HG02763 (cell line): ENCODE results near the gene WNT5B.
"Not testable (repeated sequence)": the region's sequence is repeated elsewhere in the genome, so short reads cannot be mapped to it uniquely, and the experiment has no call there.

ENCODE experiments used
- ATAC-seq: cut with Tn5 transposase; IDR thresholded peaks from one replicate; pipeline ENCODE4 v1.9.1; 2021; ENCODE audit warnings: mild to moderate bottlenecking, moderate library complexity; ENCODE audit not compliant: unreplicated experiment

Gene WNT5B

DNA sequence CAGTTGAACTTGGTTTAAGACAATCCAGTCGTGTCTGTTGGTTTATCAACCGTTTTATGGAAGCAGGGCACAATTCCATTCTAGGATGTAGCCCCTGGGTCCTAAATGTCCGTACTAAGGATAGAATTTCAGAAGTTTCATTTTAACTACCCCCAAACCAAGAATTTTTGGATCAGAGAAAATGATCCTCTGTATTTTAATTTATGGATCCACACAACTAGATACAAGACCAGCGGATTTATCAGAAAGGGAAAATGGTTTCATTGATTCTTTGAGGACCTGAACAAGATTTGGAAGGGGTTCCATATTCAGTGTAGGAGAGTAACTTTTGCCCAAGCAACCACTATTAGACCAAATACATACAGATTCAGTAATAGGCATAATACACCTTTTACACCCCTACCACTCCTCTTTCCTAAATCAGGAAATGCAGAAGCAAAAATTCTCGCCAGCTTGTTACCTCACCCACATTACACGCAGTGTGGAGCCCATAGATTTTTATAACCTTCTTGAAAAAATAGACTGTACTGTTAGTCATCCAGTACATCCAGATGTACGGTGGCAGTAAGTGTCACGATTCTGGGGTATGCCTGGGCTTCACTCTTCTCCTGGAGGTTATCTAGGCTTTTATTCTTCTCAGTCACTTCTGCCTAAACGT lies 33.2 kb upstream of the WNT5B start:
- no peak for ATAC-seq

DNA sequence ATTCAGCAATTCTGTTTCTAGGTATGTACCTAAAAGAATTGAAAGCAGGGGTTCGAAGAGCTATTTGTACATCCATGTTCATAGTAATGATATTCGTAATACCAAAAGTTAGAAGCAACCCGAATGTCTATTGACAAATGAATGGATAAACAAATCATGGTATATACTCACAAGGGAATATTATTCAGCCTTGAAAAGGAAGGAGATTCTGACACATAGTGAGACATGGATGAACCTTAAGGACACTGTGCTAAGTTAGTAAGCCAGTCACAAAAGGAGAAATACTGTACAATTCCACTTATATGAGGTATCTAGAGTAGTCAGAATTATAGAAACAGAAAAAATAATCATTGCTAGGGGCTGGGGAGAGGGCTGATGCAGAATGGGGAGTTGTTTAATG lies 30.3 kb upstream of the WNT5B start:
- no peak for ATAC-seq

- not testable (repeated sequence) for ATAC-seq
These were observed 26.3 kb upstream of the WNT5B start for GRCh38 chr12:1602706-1603105.

- ATAC-seq: no peak
These were observed 25.6 kb upstream of the WNT5B start for GRCh38 chr12:1603269-1603993.

DNA sequence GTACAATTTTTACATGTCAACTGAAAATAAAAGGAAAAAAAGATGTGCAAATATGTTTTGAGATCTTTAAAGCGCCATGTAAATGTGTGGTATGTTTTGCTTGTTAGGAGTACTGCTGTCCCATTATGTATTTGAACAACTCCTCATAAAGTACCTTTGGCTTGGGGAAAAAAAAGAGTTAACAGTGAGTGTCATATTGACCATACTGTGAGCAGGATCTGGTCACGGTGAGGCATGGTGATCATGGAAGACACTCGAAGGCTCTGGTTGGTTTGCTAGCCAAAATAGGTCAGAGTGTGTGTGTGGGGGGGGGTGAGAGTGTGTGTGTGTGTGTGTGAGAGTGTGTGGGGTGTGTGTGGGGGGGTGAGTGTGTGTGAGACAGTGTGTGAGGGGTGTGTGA lies 24.6 kb upstream of the WNT5B start:
- ATAC-seq: no peak

DNA sequence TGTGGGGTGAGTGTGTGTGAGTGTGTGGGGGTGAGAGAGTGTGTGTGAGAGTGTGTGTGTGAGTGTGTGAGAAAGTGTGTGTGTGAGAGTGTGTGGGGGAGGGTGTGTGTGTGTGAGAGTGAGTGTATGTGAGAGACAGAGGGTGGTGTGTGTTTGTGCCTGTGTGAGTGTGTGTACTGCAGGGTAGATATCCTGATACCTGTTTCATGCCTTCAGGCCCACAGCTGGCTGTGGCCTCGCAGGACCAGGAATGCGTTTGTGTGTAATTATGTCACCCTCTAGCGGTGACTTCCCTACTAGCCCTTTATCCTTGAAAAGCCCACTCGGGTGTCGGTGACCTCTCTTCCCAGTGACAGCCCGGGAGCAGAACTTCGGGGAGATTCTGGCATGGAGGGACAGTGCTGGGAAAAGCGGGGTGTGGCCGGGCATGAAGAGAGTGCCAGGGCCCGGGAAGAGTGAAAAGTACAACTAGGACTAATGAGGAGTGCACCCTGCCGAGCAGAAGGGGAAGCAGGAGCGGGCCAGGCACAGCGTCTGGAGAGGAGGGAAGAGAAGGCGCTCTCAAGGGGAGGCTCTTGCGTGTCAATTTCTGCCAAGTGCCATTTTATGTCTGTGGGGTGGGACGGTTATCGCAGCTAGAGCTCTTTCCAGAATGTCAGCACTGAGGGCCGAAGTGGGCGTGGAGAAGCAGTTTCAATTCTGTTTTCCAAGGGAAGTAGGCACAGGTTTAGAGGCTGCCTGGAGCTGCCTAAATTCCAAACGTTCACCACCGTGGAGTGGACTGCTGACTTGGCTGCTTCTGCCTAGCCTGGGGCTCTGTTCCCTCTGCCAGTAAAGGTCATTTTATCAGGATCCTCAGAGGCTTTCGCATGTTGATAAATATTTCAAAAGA lies 23.7 kb upstream of the WNT5B start:
- ATAC-seq: peak; percentile 44

DNA sequence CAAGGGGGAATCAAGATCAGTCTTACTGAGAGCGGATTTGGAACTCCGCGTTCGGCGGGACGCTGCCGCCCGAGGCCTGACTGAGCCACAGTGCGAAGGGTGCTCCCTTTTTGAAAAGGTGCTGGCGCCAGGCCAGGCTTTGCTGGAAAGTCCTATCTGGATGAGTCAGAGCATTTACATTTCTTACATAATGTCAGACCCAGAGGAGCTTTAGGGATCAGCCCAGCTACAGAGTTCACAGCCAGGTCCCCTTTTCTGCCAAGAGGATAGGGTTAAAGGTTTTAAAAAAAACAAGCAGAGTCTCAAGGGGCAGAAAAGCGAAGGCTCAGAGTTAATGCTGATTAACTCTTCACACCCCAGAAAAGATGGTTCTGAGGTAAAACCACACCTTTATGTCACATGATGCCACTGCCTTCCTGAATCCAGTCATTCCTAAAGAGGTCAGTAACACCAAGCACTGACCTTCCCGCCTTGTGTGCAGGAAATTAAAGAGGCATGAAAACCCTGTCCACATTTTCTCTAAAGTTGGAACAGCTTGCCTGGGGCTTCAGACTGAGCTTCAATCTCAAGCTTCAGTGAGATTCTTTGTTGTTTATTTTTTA lies 22.9 kb upstream of the WNT5B start:
- peak; percentile 62 for ATAC-seq

- ATAC-seq: no peak
These were observed 20.9 kb upstream of the WNT5B start for GRCh38 chr12:1607940-1608712.

DNA sequence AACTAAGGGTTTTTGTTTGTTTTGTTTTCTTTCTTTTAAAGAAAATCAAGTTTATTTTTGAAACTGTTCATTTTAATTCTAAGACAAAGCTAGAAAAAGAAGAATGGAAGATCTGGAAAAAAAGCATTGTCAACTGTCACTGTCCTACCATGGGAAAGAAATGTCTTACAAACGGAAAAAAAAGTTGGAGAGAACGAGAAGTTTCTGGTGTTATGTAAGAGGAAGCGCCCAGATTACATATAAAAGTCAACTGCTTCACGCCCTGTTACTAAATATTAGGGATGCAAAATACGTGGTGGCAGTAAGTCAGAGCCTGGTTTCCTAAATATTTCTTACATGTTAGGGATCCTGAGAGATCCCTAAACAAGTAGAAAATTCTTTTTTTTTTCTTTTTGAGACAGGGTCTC lies 20.3 kb upstream of the WNT5B start:
- ATAC-seq: no peak

DNA sequence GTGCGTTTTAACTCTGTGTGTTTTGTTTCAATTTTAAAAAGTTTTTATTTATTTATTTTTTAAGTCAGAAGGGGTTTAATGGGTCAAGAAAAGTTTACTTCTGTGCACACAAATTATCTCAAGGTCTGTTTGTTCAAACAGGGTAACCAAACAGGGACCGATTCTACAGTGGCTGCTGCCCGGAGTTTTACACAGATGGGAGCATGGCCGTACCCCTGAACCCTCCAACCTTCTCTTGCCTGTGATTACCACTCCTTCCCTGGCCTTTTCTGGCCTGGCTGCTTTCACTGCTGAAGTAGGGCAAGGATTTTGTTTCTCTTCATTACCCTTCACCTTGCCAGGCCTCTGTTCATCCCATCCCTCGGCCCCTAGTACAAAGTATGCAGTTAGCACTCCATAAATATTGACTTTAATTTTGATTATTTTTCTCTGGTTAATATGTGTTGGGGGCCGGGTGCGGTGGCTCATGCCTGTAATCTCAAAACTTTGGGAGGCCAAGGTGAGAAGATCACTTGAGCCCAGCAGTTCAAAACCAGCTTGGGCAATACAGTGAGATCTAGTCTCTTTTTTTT lies 18.9 kb upstream of the WNT5B start:
- no peak for ATAC-seq

DNA sequence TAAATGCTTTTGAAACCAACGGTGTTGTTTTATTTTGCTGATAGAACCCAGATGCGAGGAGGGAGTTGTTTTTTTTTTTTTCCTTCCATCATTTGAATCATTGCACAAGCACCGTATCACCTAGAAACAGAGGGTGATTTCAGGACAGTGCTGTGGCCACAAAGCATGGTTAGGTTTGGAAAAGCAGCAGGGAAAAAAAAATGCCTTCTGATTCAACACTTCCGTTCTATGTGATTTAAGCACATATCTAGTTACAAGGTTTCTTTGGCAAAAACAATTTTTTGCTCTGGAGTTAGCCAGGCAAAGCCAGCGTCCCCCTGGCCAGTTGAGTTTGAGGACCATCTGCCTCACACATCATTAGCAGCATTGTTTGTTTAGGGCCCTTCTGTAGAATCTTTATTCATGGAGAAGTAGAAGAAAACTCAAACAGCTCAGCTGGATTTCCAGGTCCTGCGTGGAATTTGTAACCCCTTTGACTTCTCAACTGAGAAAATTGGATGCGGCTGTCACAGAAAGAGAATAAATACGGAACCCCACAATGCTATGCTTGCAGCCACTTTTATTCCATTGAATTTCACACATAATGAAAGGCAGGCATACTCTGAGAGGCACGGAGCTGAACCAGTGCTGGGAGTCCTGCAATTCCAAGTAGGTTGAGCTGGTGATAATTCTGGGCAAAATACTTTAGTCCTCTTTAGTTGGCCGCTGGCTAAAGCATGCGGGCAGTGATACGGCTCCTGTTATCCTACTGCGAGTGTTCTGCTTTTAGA lies 17.0 kb upstream of the WNT5B start:
- no peak for ATAC-seq

GRCh38 chr12:1613860-1614259 lies 15.2 kb upstream of the WNT5B start:
- no peak for ATAC-seq

DNA sequence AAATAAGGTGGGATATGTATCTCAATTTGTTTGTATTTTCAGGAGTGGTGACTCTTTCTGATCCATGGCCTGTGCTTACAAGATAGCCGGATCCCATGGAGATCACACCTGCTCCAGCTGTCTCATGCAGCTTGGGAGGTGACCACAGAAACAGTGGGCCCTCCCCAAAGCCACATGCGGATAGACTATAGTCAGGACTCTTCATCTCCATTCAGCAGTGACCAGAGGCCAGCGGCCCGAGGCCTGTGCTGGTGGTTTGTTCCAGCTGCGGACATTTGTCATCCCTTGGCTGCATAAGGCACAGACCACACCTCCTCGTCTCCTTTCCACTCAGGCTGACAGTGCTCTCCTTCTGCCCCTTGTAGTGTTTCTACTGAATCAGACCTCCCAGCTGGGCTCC lies 14.7 kb upstream of the WNT5B start:
- ATAC-seq: no peak

DNA sequence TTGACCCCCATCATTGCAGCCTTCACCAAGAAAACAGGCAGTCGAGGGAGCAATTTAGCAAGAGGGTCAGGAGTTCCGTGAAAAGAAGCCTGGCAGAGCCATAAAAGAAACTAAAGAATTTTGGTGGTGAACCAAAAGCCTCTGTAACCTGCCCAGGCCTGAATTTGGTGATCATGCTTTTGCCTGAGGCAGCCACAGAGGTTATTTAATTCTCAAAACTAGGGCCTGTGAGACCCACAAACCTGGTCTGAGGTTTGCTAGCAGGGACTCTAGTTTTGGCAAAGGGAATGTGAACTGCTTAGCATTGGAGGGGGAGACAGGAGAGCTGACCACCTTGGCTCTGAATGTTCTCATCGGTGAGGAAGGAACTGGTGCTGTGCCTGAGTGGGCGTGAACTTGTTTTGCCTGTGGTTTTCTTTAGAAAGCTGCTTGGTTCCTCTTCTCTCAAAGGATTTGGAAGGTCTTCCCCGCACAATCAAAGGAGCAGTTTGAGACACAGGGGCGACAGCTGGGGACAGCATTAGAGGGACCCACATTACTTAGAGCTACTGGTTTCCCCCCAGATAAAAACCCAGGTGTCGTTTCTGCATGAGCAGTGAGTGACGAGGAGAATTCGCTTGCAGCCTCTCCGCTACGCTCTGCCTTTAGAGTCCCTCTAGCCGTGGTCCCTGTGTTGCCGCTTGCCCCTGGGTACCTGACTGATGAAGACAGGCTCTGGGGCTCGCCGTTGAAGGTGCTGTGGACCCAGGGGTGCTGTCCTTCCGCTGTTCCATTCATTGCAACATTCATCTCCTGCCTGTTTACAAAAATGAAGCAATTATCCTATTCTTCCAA lies 12.6 kb upstream of the WNT5B start:
- ATAC-seq: no peak

- no peak for ATAC-seq
These were observed 10.5 kb upstream of the WNT5B start for GRCh38 chr12:1618489-1618888.

DNA sequence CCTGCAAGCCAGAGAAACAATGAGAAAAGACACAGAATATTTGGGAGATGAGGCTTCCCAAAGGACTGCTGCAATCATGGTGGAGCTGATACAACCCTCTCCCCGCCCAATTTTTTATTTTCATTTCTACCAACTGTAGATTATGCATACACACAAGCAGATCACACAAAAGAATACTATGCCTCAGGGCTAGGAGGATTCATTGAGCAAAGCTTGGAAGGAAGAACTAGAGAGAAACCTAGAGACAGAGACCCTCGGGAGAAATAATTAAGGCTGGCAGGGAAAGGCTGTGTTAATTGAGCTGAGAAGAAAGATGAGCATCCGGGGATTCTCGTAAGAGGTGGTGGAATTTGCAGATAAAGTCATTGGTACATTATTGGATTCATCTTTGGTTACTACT lies 9.9 kb upstream of the WNT5B start:
- ATAC-seq: no peak

GRCh38 chr12:1619587-1619986 lies 9.4 kb upstream of the WNT5B start:
- ATAC-seq: no peak

DNA sequence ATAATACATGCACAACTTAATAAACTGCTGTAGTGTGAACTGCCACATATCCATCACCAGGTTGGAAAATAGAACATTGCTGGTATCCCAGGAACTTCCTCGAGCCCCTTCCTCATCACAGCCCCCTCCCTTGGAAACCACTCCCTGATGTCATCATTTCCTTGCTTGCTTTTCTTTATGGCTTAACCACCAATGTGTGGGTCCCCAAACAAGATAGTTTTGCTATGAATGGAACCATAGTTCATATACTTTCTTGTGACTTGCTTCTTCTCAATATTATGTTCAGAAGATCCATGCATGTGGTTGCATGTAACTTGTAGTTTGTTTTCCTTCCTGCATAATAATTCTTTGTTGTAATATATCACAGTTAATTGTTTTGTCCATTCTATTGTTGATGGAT lies 8.9 kb upstream of the WNT5B start:
- ATAC-seq: no peak

DNA sequence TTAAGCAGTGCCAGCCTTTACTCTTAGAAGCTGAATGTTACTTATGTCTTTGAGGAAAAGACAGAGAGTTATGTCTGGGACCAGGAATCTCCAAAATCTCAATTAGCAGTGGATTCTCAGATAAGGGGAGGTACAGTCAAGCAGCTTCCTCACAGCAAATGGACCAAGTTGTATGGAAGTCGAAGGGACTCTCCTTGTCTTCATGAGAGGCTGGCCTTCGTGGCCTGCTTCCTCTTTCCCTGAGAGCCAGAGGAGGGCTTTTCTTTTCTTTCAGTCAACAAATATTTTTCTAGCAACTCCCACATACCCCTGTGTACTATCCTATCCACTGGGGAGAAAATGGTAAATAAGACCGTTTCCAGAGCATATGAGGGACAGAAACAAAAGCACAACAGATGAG lies 6.6 kb upstream of the WNT5B start:
- ATAC-seq: no peak
